Right lobe of liver (tissue), 6 donors: ENCODE measurements around the gene NR1D1. TPM values are rescaled to one million over a fixed set of nuclear protein-coding genes. Genes with fewer than 3 reads are reported as not detected.

Source experiments
- ATAC-seq, 4 donors: fragments of 200-7000 bp; cut with Tn5 transposase; one replicate each; pipeline ENCODE4 v1.9.1; 2020; ENCODE audit warnings: mild to moderate bottlenecking in 4 of 4, moderate library complexity in 4 of 4
- DNase-seq, 3 donors: peaks; one replicate each; pipeline ENCODE4 v3.0.0-alpha.2; 2020
- H3K27ac ChIP-seq, 3 donors: fragments of 200-600 bp; one replicate each; pipeline ENCODE4 v1.8.0; 2022
- H3K27me3 ChIP-seq, 2 donors: fragments of 200-600 bp; one replicate each; pipeline ENCODE4 v1.8.0; 2022
- H3K36me3 ChIP-seq, 4 donors: fragments of 200-600 bp; sonication (generic) in 1 of 4; one replicate each; pipeline versions ENCODE4 v1.5.1 to v1.8.0; 2017 to 2022; ENCODE audit warnings: control low read depth in 1 of 4
- H3K4me1 ChIP-seq, 4 donors: fragments of 200-600 bp; sonication (generic) in 1 of 4; one replicate each; pipeline versions ENCODE4 v1.5.1 to v1.8.0; 2017 to 2022; ENCODE audit warnings: control low read depth in 1 of 4
- H3K4me3 ChIP-seq, 3 donors: fragments of 200-600 bp; one replicate each; pipeline ENCODE4 v1.8.0; 2022
- H3K9me3 ChIP-seq, 4 donors: fragments of 200-600 bp; sonication (generic) in 1 of 4; one replicate each; pipeline versions ENCODE4 v1.5.1 to v1.8.0; 2017 to 2022; ENCODE audit warnings: control low read depth in 1 of 4
- CTCF ChIP-seq, 4 donors: fragments of 200-600 bp in 3 of 4; fragments of 450-650 bp in 1 of 4; IDR thresholded peaks; one replicate each; pipeline versions ENCODE4 v1.5.1 to v1.8.0; 2016 to 2022; ENCODE audit warnings: antibody characterized with exemption in 4 of 4, mild to moderate bottlenecking in 2 of 4
- POLR2A ChIP-seq: fragments of 450-650 bp; IDR thresholded peaks from one replicate; pipeline ENCODE4 v1.6.1; 2017; ENCODE audit warnings: antibody characterized with exemption, mild to moderate bottlenecking
- whole genome bisulfite sequencing: methylation state at CpG from one replicate; pipeline ENCODE4 v1.1.6; 2018; ENCODE audit warnings: low coverage, low lambda C conversion rate; ENCODE audit not compliant: insufficient coverage; ENCODE audit errors: missing lambda C conversion rate; 5-methylcytosine and 5-hydroxymethylcytosine counted together
- intact Hi-C, 2 donors: fragments of 100-400 bp; cut with DNase I; formaldehyde crosslinking; loops; one replicate each; pipeline versions ENCODE4 v1.11.2 to v1.14.1; 2022
- total RNA-seq, 6 experiments: library from RNA; depleted of rRNA in 2 of 6; stranded (reverse); fragments of >200 nt in 2 of 6; fragmentation: NEBNext Ultra II Directional in 3 of 6; extraction: Animal tissue kit (Norgen Biotek cat#: 25700) in 3 of 6; gene quantifications; one replicate each; pipeline versions ENCODE4 v1.1.0 to v1.2.4, GENCODE V29; 2016 to 2023
- donor health status: DM: no; HTN: yes; CAD: no.
- donor health status: DM: no; HTN: no; CAD: no.
- donor health status: DM: no; HTN: no; CAD: no.
- donor health status: DM: no; HTN: yes; CAD: no.
- donor health status: DM: no; HTN: yes; CAD: no.

NR1D1 gene
- total RNA-seq, 6 experiments from 2014 or later = 6.9 to 29.8 (median 16.0) TPM

DNA sequence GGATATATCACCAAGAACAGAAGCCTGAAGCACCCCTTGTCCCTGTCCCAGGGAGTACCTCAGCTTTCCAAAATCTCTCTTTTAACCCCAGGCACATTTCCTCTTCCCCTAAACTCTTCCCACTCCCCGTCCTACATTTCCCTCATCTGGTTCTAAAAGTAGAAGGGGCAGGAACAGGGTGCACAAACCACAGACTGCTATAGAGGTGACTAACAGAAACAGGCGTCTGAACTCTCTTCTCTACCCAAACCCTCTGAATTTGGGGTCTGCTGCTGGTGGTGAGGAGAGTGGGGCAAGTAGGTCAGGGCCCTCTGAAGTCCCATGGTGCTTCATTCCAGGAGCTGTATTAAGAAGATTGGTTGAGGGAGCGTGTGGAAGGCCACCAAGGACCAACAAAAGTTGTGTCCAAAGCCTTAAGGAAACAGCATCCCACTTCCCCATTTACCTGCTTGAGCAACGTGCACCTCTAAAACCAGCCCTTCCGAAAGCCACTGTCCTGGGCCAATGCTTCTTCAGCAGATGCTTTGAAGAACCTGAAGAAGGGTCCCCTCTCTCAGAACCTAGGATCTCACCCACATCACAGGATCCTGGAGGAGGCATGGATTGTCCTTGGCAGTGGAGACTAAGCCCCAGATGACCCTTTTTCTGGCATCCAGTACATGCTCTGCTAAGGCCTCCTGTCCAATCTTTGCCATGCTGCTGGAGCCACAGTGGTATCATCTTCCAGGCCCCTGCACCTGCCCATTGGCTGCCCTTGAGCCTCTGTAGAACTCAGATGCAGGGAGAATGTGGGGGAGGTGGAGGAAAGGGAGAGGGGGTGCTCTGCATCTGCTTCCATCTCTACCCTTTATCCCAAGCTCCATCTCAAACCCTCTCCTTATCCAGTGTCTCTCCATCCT is 5.7 kb upstream of the NR1D1 start:
- WGBS = 60% methylated on average over 5 of the region's 5 CpGs

GRCh38 chr17:40104594-40105486 is 4.5 kb upstream of the NR1D1 start:
- WGBS = 59% methylated on average over 2 of the region's 3 CpGs
- Histone ChIP-seq H3K9me3 (no peaks in the 10 kb centered on the region), H3K27ac (no peak overlapping the region), H3K4me3 (no peak overlapping the region), H3K4me1 (peaks cover 0 to 49% (median 24%) of the 10 kb centered on the region in 4 donors), H3K27me3 (no peaks in the 10 kb centered on the region), H3K36me3 (no peaks in the 10 kb centered on the region)
- DNase-seq (no peak), ATAC-seq (no peak)
- intact Hi-C loops = no loop called here
- TF ChIP-seq CTCF (IDR thresholded peaks at IDR 0.05) (no peak), POLR2A (no peak)

More for the DNA sequence above, 5.7 kb upstream of the NR1D1 start:
- ATAC-seq (no peak), DNase-seq (peak in 1 of 3 donors; percentile 24)
- intact Hi-C loops = no loop called here
- Histone ChIP-seq H3K36me3 (no peaks in the 10 kb centered on the region), H3K27ac (peak overlapping the region in 2 of 3 donors; percentile 90 to 91), H3K4me3 (no peak overlapping the region), H3K27me3 (no peaks in the 10 kb centered on the region), H3K4me1 (peaks cover 2 to 60% (median 35%) of the 10 kb centered on the region in 4 donors), H3K9me3 (no peaks in the 10 kb centered on the region)
- TF ChIP-seq POLR2A (no peak), CTCF (IDR thresholded peaks at IDR 0.05) (no peak)

- Histone ChIP-seq H3K27ac (peak overlapping the region in 1 of 3 donors; percentile 10), H3K9me3 (no peaks in the 10 kb centered on the region), H3K27me3 (no peaks in the 10 kb centered on the region), H3K4me3 (no peak overlapping the region), H3K36me3 (no peaks in the 10 kb centered on the region), H3K4me1 (peaks cover 0 to 42% (median 17%) of the 10 kb centered on the region in 4 donors)
- intact Hi-C loops = no loop called here
- TF ChIP-seq POLR2A (no peak), CTCF (IDR thresholded peaks at IDR 0.05) (no peak)
- DNase-seq (no peak), ATAC-seq (no peak)
- 46% methylated on average over 2 of the region's 2 CpGs for WGBS
Measured at GRCh38 chr17:40103688-40104087, 3.3 kb upstream of the NR1D1 start.

DNA sequence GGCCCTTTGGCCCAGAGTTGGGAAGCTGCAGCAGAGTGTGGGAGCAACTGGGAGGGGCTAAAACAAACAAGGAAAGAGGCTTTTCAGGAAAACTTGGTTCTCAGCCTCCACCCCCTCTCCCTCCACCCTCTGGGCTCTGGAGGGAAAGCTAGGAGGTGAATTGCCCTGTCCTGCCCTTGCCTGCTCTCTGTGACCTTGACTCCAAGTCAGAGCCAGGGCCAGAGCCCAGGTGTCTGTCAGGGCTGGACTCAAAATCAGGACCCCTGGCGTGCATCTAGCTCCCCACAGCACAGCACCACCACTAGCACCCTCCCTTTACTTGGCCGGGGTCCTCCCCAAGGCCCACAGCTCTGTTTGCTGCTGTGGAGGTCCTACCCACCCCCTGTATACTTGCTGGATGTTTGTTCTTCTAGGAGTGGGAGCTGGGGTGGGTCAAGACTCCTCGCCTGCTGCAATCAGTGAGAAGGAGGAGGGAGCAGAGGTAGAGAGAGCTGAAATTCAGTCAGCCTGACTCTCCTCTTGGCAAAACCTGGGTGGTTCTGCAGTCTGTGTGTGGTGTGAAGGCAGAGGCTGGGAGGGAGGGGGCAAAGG is 2.8 kb upstream of the NR1D1 start:
- no peaks in the 10 kb centered on the region for H3K27me3 ChIP-seq

More for the DNA sequence above, 2.8 kb upstream of the NR1D1 start:
- DNase-seq (no peak), ATAC-seq (no peak)
- no peaks in the 10 kb centered on the region for H3K36me3 ChIP-seq
- TF ChIP-seq POLR2A (no peak), CTCF (IDR thresholded peaks at IDR 0.05) (no peak)
- WGBS = 88% methylated on average over 2 of the region's 3 CpGs
- H3K4me3 ChIP-seq = no peak overlapping the region
- peaks cover 2 to 42% (median 15%) of the 10 kb centered on the region in 4 donors for H3K4me1 ChIP-seq
- intact Hi-C loops = no loop called here
- H3K9me3 ChIP-seq = no peaks in the 10 kb centered on the region
- peak overlapping the region in 2 of 3 donors; percentile 10 to 18 for H3K27ac ChIP-seq
